Measurements from ENCODE around the gene SORD.
"Not testable (repeated sequence)": the region's sequence is repeated elsewhere in the genome, so short reads cannot be mapped to it uniquely, and the experiment has no call there.

SORD gene

GRCh38 chr15:45050587-45050986 is 27.6 kb downstream of the SORD start:
- DNase-seq (ENCODE audit: low read depth): no peak
- H3K4me3 ChIP-seq (ENCODE audit: low read depth, low read length): no peak overlapping the region

- not testable (repeated sequence) for H3K4me3 ChIP-seq (ENCODE audit: low read depth, low read length); DNase-seq (ENCODE audit: low read depth)
Observed at GRCh38 chr15:45052676-45053075, 29.7 kb downstream of the SORD start.

GRCh38 chr15:45058690-45059675 is 36.0 kb downstream of the SORD start:
- H3K4me3 ChIP-seq (ENCODE audit: low read depth, low read length); DNase-seq (ENCODE audit: low read depth): not testable (repeated sequence)

- not testable (repeated sequence) for DNase-seq (ENCODE audit: low read depth); H3K4me3 ChIP-seq (ENCODE audit: low read depth, low read length)
Observed at GRCh38 chr15:45062301-45062700, 39.3 kb downstream of the SORD start.

- no peak overlapping the region for H3K4me3 ChIP-seq (ENCODE audit: low read depth, low read length)
- DNase-seq (ENCODE audit: low read depth): no peak
Observed at GRCh38 chr15:45064386-45064785, 41.4 kb downstream of the SORD start.

- not testable (repeated sequence) for H3K4me3 ChIP-seq (ENCODE audit: low read depth, low read length); DNase-seq (ENCODE audit: low read depth)
Observed at GRCh38 chr15:45069942-45070360, 47.0 kb downstream of the SORD start.

GRCh38 chr15:45073602-45074001 is 50.6 kb downstream of the SORD start:
- DNase-seq (ENCODE audit: low read depth); H3K4me3 ChIP-seq (ENCODE audit: low read depth, low read length): not testable (repeated sequence)

GRCh38 chr15:45075440-45076320 is 52.7 kb downstream of the SORD start:
- H3K4me3 ChIP-seq (ENCODE audit: low read depth, low read length); DNase-seq (ENCODE audit: low read depth): not testable (repeated sequence)

- not testable (repeated sequence) for DNase-seq (ENCODE audit: low read depth); H3K4me3 ChIP-seq (ENCODE audit: low read depth, low read length)
Observed at GRCh38 chr15:45077391-45077790, 54.4 kb downstream of the SORD start.

- H3K4me3 ChIP-seq (ENCODE audit: low read depth, low read length); DNase-seq (ENCODE audit: low read depth): not testable (repeated sequence)
Observed at GRCh38 chr15:45079201-45079600, 56.2 kb downstream of the SORD start.

GRCh38 chr15:45079628-45080246 is 56.7 kb downstream of the SORD start:
- DNase-seq (ENCODE audit: low read depth); H3K4me3 ChIP-seq (ENCODE audit: low read depth, low read length): not testable (repeated sequence)

- DNase-seq (ENCODE audit: low read depth); H3K4me3 ChIP-seq (ENCODE audit: low read depth, low read length): not testable (repeated sequence)
Observed at GRCh38 chr15:45080593-45080992, 57.6 kb downstream of the SORD start.

GRCh38 chr15:45082412-45082811 is 59.4 kb downstream of the SORD start:
- not testable (repeated sequence) for H3K4me3 ChIP-seq (ENCODE audit: low read depth, low read length); DNase-seq (ENCODE audit: low read depth)

GRCh38 chr15:45083223-45083622 is 60.2 kb downstream of the SORD start:
- no peak for DNase-seq (ENCODE audit: low read depth)
- no peak overlapping the region for H3K4me3 ChIP-seq (ENCODE audit: low read depth, low read length)

- no peak overlapping the region for H3K4me3 ChIP-seq (ENCODE audit: low read depth, low read length)
- no peak for DNase-seq (ENCODE audit: low read depth)
Observed at GRCh38 chr15:45084163-45084562, 61.2 kb downstream of the SORD start.

- H3K4me3 ChIP-seq (ENCODE audit: low read depth, low read length): no peak overlapping the region
- DNase-seq (ENCODE audit: low read depth): no peak
Observed at GRCh38 chr15:45087513-45087912, 64.5 kb downstream of the SORD start.

- DNase-seq (ENCODE audit: low read depth): no peak
- H3K4me3 ChIP-seq (ENCODE audit: low read depth, low read length): no peak overlapping the region
Observed at GRCh38 chr15:45088801-45089711, 66.1 kb downstream of the SORD start.

- no peak for DNase-seq (ENCODE audit: low read depth)
- no peak overlapping the region for H3K4me3 ChIP-seq (ENCODE audit: low read depth, low read length)
Observed at GRCh38 chr15:45089712-45090373, 66.8 kb downstream of the SORD start.

Data from skeletal muscle cell (primary cell).